Stimulated activated CD4-positive, alpha-beta T cell treated with anti-CD3 and anti-CD28 coated beads, TNF-alpha, amount 100 ng/mL, for 24 hours (primary cell): ENCODE results near the gene SOST.

Source experiments
- DNase-seq, 3 experiments: peaks; one replicate each; pipeline ENCODE4 v3.0.0-alpha.2; 2020; ENCODE audit warnings: low read depth in 3 of 3

SOST gene

GRCh38 chr17:43774304-43775250, 16.0 kb upstream of the SOST start:
- no peak for DNase-seq

- no peak for DNase-seq
Measured at GRCh38 chr17:43772877-43773648, 14.5 kb upstream of the SOST start.

- DNase-seq, result no peak
Measured at GRCh38 chr17:43771463-43771862, 12.9 kb upstream of the SOST start.

- no peak for DNase-seq
Measured at GRCh38 chr17:43770957-43771356, 12.4 kb upstream of the SOST start.

DNA sequence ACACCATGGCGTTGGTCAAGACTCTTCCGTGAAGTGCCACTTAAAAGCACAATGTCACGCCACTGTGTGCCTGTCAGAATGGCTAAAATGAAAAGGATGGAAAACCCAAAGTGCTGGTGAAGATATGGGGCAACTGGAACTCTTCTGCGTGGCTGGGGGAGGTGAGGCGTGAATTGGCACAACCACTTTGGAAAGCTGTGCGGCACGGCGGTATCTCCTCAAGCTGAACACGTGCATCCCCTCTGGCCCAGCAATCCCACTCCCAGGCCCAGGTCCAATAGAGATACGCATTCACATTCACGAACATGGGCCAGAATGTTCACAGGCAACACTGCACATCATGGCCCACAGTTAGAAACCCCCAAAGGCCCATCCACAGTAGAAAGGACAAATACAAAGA, 11.3 kb upstream of the SOST start:
- no peak for DNase-seq

DNA sequence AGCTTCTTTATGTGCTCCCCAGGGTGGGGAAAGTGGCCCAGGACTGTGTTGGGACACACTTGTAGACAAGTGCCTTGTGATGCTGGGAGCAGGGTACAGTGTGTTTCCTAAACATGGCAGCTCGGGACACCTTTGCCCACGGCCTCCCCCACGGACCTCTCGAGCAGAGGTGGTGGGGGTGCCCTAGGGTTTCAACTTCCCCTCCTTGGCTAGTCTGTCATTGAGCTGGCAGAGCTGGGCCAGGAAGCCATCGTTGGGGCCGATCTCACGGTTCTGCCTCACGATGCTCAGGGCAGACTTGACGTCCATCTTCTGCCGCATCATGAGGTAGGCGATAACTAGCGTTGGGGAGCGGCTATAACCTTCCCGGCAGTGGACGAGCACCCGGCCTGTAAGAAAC, 10.8 kb upstream of the SOST start:
- no peak for DNase-seq

DNA sequence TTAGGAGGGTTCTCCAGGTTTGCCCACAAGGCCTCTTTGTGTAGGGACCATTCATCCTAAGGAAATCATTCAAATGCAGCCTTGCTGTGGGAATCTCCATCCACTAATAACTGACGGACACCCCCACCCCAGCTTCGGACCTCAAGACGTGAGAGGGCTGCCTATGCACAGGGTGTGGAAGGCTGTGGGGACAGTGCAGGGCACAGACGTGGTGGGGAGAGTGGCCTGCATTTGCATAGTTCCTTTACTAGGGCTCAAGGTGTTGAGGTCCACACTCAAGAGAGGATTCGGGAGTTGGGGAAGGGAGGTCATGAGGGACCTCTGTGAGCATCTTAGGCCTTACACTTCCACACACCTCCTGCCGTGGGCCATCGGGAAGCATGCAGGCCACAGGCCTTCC, 10.4 kb upstream of the SOST start:
- no peak for DNase-seq

GRCh38 chr17:43768382-43768781, 9.8 kb upstream of the SOST start:
- DNase-seq, result no peak

DNA sequence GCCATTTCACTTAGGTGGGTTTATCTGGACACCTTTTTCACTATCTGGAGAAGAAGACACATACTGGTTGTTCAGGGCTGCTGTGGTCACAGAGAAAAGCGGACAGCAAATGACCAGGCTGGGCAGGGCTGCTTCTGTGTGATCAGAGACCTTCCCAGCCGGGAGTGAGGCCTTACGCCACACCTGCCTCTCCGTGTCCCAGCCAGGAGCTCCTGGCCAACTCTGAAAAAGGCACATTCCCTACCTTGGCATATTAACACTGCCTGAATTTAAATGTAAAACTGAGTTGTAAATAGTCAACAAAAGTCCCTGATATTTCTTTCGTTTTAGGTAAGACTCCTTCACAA, 9.1 kb upstream of the SOST start:
- DNase-seq, result no peak

- no peak for DNase-seq
Measured at GRCh38 chr17:43767053-43767712, 8.6 kb upstream of the SOST start.

DNA sequence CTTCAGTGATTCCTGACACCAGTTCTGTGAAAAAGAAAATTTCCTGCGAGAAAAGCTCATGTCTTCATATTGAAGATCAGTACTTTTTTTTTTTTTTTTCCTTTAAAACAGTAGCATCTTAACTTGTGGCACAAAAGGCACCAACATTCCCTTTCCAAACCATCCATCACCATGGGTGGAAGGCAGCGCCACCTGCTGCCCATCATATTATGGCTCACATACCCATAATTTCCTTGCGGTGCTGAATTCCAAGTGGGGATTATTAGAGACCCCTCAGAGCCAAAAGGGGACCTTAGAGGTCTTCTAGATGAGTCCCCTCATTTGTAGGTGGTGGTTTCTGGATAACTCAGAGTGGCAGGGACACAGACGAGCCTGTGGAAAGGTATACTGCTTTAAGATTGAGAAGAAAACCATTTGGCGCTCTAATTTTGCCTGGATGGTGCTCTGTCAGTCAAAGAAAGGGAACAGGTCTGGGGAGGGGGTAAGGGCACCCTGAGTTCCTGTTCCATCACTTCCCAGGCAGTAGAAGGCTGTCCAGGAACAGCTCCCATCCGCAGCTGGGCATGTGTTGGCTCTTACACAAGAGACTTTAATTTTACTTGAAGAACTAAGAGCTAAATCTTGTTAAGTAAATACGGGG, 7.9 kb upstream of the SOST start:
- DNase-seq, result peak in 2 of 3 experiments; percentile 25 to 33

DNA sequence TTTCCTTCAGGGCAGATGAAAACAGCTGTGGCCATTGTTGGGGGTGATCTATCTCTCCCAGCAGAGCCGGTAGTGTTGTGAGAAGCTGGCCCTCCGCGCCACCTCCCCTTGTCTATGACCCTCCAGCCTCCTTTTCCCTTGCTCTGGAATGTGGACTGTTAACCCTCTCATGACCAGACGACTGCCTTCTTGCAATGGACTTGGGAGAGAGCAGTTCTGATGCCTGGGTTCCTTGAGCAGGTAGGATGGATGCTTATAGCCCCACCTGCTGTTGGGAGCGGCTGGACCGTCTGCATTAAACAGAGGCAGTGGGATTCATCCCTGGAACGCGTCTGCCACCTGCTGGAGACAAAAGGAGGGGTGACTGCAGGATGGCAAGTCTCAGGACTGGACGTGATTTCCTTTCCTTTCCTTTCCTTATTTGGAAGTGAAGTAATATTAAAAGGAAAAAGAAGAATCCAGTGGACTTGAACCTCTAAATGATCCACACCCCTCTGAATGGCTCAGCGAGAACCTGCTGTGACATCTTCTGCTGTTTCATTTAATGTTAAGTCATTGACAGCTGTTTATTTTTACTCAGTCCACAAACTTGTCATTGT, 1.8 kb upstream of the SOST start:
- peak; percentile 78 to 92 (median 90) for DNase-seq

DNA sequence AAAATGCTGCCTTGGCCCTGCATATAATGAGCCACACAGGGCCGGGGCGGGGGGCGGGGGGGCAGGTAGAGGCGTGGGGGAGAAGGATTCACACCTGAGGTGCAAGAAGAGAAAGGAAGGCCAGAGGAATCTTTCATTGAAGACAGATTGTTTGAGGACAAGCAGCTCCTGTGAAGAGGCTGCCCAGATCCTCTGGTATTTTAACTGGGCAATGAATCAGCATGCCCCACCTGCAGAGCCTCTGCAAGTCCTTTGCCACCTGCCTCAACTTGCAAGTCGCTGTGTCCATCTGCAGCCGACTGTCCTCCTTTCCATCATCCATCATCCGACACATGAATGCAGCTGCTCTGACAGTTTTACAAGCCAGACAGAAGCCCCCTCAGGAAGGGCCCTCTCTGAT, 1.2 kb upstream of the SOST start:
- DNase-seq, result no peak

GRCh38 chr17:43758086-43758485, 505 bp downstream of the SOST start:
- DNase-seq, result no peak

DNA sequence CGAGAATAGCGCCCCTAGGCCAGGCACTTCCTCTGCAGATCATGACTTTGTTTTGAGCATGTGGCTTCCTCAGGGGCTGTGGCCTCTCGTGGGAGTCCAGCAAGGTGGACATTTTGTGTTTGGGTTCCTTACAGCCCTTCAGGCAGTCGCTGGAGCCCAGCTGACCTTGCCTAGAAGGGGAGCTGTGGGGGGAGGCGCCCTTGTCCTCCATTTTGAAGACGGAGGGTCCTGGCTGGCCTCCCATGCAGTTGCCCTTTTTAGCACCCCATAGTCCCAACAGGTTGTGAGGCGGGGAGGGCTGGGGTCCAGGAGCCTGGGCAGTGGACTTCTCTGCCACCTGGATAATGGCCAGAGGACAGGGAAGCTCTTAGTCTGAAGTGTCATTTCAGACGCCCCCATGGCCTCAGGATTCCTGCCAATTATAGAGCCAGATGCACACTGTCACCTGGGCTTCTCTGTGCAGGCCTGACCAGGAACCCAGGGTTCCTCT, 1.4 kb downstream of the SOST start:
- no peak for DNase-seq

GRCh38 chr17:43756201-43756600, 2.4 kb downstream of the SOST start:
- no peak for DNase-seq

GRCh38 chr17:43755389-43755875, 3.2 kb downstream of the SOST start:
- DNase-seq, result peak in 1 of 3 experiments; percentile 11

GRCh38 chr17:43754947-43755346, 3.6 kb downstream of the SOST start:
- no peak for DNase-seq

DNA sequence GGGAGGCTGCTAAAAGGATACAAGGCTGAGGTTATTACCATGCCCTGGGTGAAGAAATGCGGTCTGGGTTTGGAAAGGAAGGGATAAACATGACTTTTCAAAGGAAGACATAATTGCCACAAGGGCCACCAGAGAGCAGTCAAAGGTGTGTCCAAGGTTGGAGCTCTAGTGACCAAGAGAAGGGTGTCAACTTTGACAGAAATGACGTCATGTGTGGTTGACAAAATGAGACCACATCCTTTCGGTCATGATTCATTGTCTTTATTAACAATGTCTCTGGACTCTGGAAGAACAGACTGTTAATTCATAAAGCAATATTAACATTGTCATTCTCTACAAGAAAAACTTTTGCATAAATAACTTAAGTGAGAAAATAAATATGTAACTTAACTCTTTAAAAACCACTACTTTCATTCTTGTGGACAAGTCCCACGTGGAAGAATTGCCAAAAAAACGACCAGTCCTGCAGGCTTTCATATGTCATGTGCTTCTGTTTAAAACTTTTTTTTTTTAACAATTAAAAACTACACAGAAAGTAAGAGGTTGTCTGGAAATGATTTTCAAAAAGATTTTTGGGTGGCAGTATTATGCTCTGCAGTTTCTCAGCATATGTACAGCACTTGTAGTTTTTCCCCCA, 5.0 kb downstream of the SOST start:
- no peak for DNase-seq

GRCh38 chr17:43750153-43750552, 8.4 kb downstream of the SOST start:
- no peak for DNase-seq

- DNase-seq, result no peak
Measured at GRCh38 chr17:43745541-43745940, 13.1 kb downstream of the SOST start.
